Gastrocnemius medialis (tissue), 4 donors: ENCODE measurements around the gene RUNX1. TPM values are rescaled to one million over a fixed set of nuclear protein-coding genes. Genes with fewer than 3 reads are reported as not detected.
A peak's percentile ranks its signal among the peaks of the same experiment; 100 is the strongest.

Experiments used
- ATAC-seq, 2 donors: fragments of 150-250 bp; one replicate each; pipeline ENCODE4 v1.9.1; 2016
- DNase-seq, 2 donors: peaks; one replicate each; pipeline ENCODE4 v3.0.0-alpha.2; 2019
- H3K27ac ChIP-seq, 4 donors: fragments of 200-600 bp; sonication (generic); 1 replicate in 1 of 4; 2 replicates in 3 of 4; pipeline ENCODE4 v1.5.1; 2016 to 2018; ENCODE audit warnings: mild to moderate bottlenecking in 2 of 4, moderate library complexity in 1 of 4
- H3K27me3 ChIP-seq, 3 donors: fragments of 200-600 bp; sonication (generic) in 2 of 3; 1 replicate in 1 of 3; 2 replicates in 2 of 3; pipeline versions ENCODE4 v1.5.1 to v1.6.0; 2016 to 2019; ENCODE audit warnings: mild to moderate bottlenecking in 1 of 3, moderate library complexity in 1 of 3
- H3K36me3 ChIP-seq, 2 donors: fragments of 200-600 bp; sonication (generic) in 1 of 2; one replicate each; pipeline ENCODE4 v1.5.1; 2017 to 2018
- H3K4me1 ChIP-seq, 2 donors: fragments of 200-600 bp; sonication (generic) in 1 of 2; one replicate each; pipeline ENCODE4 v1.5.1; 2016 to 2017; ENCODE audit warnings: mild to moderate bottlenecking in 2 of 2
- H3K4me3 ChIP-seq, 4 donors: fragments of 200-600 bp; sonication (generic) in 3 of 4; 1 replicate in 1 of 4; 2 replicates in 3 of 4; pipeline ENCODE4 v1.5.1; 2016 to 2019; ENCODE audit warnings: mild to moderate bottlenecking in 2 of 4
- H3K9me3 ChIP-seq, 3 donors: fragments of 200-600 bp; sonication (generic) in 2 of 3; 1 replicate in 1 of 3; 2 replicates in 2 of 3; pipeline ENCODE4 v1.5.1; 2016 to 2019
- CTCF ChIP-seq, 5 experiments: fragments of 450-650 bp in 3 of 5; fragments of 200-600 bp in 2 of 5; sonication (generic) in 2 of 5; IDR thresholded peaks in 4 of 5; conservative IDR thresholded peaks in 1 of 5; 1 replicate in 4 of 5; 2 replicates in 1 of 5; pipeline ENCODE4 v1.5.1; 2016 to 2019; ENCODE audit warnings: antibody characterized with exemption in 5 of 5, mild to moderate bottlenecking in 3 of 5, moderate library complexity in 3 of 5
- POLR2A ChIP-seq, 2 donors: fragments of 450-650 bp; IDR thresholded peaks; one replicate each; pipeline ENCODE4 v1.6.1; 2017; ENCODE audit warnings: antibody characterized with exemption in 2 of 2, mild to moderate bottlenecking in 2 of 2, moderate library complexity in 2 of 2
- in situ Hi-C, 4 donors: fragments of 200-750 bp; cut with MboI; loops; one replicate each; pipeline versions ENCODE4 v1.15.0 to v1.8.0; 2017; ENCODE audit warnings: low sequenced_read_pairs in 4 of 4
- intact Hi-C: fragments of 100-400 bp; cut with DNase I; formaldehyde crosslinking; loops from one replicate; pipeline ENCODE4 v1.15.1; 2023; ENCODE audit warnings: low total_unique reads
- total RNA-seq, 4 donors: library from RNA; depleted of rRNA; stranded (reverse); fragments of >200 nt; gene quantifications; one replicate each; pipeline versions ENCODE4 v1.1.0 to v1.2.3, GENCODE V29; 2016

Gene RUNX1
- total RNA-seq, 4 donors from 2014 or later: 8.0 to 20.9 (median 10.6) TPM

- TF ChIP-seq CTCF (IDR thresholded peaks at IDR 0.05 in 4 of 5, conservative IDR thresholded peaks at IDR 0.05 in 1 of 5) (peak; percentile 80 to 91 (median 88)), POLR2A (IDR thresholded peaks at IDR 0.05) (no peak)
- H3K4me3 ChIP-seq: peak overlapping the region in 1 of 4 donors; percentile 36
- no peaks in the 10 kb centered on the region for H3K9me3 ChIP-seq
- peaks cover 5 to 17% of the 10 kb centered on the region in 2 donors for H3K4me1 ChIP-seq
- intact Hi-C loops: loop anchor here (1.0 to 10.0 kb wide), 7 partner anchors 49 to 1282 kb away; no protein-coding TSS in a partner anchor
- ATAC-seq (peak; percentile 87 to 90), DNase-seq (peak; percentile 48 to 61)
- no peaks in the 10 kb centered on the region for H3K36me3 ChIP-seq
- peak overlapping the region in 1 of 4 donors; percentile 55 for H3K27ac ChIP-seq
- in situ Hi-C loops: loop anchor here (5.0 to 25.0 kb wide), 8 partner anchors 139 to 1199 kb away; no protein-coding TSS in a partner anchor
- H3K27me3 ChIP-seq: no peaks in the 10 kb centered on the region
Observed at GRCh38 chr21:34745557-34746255, 303.4 kb downstream of the RUNX1 start.

- no peak for DNase-seq
- H3K27ac ChIP-seq: no peak overlapping the region
- H3K9me3 ChIP-seq: no peaks in the 10 kb centered on the region
- H3K36me3 ChIP-seq: no peaks in the 10 kb centered on the region
- no peaks in the 10 kb centered on the region for H3K27me3 ChIP-seq
- ATAC-seq: no peak
- peaks cover 5 to 12% of the 10 kb centered on the region in 2 donors for H3K4me1 ChIP-seq
- no peak overlapping the region for H3K4me3 ChIP-seq
- intact Hi-C loops (loop anchor here (1.0 to 10.0 kb wide), 7 partner anchors 50 to 1282 kb away; no protein-coding TSS in a partner anchor), in situ Hi-C loops (loop anchor here (5.0 to 25.0 kb wide), 8 partner anchors 140 to 1200 kb away; no protein-coding TSS in a partner anchor)
- no peak for TF ChIP-seq CTCF (IDR thresholded peaks at IDR 0.05 in 4 of 5, conservative IDR thresholded peaks at IDR 0.05 in 1 of 5)
- no peak for TF ChIP-seq POLR2A (IDR thresholded peaks at IDR 0.05)
Observed at GRCh38 chr21:34744801-34745200, 304.3 kb downstream of the RUNX1 start.

- intact Hi-C loops (loop anchor here (2.0 to 10.0 kb wide), 4 partner anchors 51 to 871 kb away; partner anchors contain the start of gene RUNX1), in situ Hi-C loops (loop anchor here (10.0 to 25.0 kb wide), 6 partner anchors 141 to 1201 kb away; no protein-coding TSS in a partner anchor)
- TF ChIP-seq CTCF (IDR thresholded peaks at IDR 0.05 in 4 of 5, conservative IDR thresholded peaks at IDR 0.05 in 1 of 5) (no peak), POLR2A (IDR thresholded peaks at IDR 0.05) (no peak)
- Histone ChIP-seq H3K9me3 (no peaks in the 10 kb centered on the region), H3K27me3 (no peaks in the 10 kb centered on the region), H3K4me3 (no peak overlapping the region), H3K36me3 (no peaks in the 10 kb centered on the region), H3K27ac (peak overlapping the region in 1 of 4 donors; percentile 2), H3K4me1 (peaks cover 5 to 12% of the 10 kb centered on the region in 2 donors)
- ATAC-seq (peak in 1 of 2 donors; percentile 37), DNase-seq (peak in 1 of 2 donors; percentile 53)
Observed at GRCh38 chr21:34743831-34744230, 305.3 kb downstream of the RUNX1 start.

- TF ChIP-seq POLR2A (IDR thresholded peaks at IDR 0.05): no peak
- TF ChIP-seq CTCF (IDR thresholded peaks at IDR 0.05 in 4 of 5, conservative IDR thresholded peaks at IDR 0.05 in 1 of 5): no peak
- Histone ChIP-seq H3K27ac (peak overlapping the region in 1 of 4 donors; percentile 2), H3K36me3 (no peaks in the 10 kb centered on the region), H3K4me3 (no peak overlapping the region), H3K4me1 (peaks cover 5 to 12% of the 10 kb centered on the region in 2 donors), H3K9me3 (no peaks in the 10 kb centered on the region), H3K27me3 (no peaks in the 10 kb centered on the region)
- in situ Hi-C loops (loop anchor here (10.0 to 25.0 kb wide), 6 partner anchors 142 to 1202 kb away; no protein-coding TSS in a partner anchor), intact Hi-C loops (loop anchor here (2.0 to 10.0 kb wide), 2 partner anchors 306 to 872 kb away; partner anchors contain the start of gene RUNX1)
- no peak for DNase-seq
- no peak for ATAC-seq
Observed at GRCh38 chr21:34743285-34743684, 305.8 kb downstream of the RUNX1 start.
